HG02623 (cell line): Measurements from ENCODE around the gene TJAP1.

Source experiments
- ATAC-seq: cut with Tn5 transposase; IDR thresholded peaks from one replicate; pipeline ENCODE4 v1.9.1; 2021; ENCODE audit warnings: moderate library complexity; ENCODE audit not compliant: unreplicated experiment

Gene TJAP1

DNA sequence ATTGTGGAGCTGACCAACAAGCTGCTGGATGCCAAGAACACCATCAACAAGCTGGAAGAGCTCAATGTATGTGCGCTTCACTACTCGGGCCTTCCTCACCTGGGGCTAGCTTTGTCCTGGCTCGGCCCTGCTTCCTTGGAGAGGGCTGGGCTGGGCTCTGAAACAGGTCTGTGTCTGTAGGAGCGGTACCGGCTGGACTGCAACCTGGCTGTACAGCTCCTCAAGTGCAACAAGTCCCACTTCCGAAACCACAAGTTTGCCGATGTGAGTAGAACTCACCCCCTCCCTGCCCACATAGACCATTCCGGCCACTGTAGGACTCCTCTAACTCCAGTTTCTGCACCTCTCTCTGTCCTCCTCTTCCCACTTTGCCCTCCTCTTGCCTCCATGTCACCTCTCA lies 26.1 kb downstream of the TJAP1 start:
- no peak for ATAC-seq

GRCh38 chr6:43504756-43505593 lies 27.6 kb downstream of the TJAP1 start:
- no peak for ATAC-seq

DNA sequence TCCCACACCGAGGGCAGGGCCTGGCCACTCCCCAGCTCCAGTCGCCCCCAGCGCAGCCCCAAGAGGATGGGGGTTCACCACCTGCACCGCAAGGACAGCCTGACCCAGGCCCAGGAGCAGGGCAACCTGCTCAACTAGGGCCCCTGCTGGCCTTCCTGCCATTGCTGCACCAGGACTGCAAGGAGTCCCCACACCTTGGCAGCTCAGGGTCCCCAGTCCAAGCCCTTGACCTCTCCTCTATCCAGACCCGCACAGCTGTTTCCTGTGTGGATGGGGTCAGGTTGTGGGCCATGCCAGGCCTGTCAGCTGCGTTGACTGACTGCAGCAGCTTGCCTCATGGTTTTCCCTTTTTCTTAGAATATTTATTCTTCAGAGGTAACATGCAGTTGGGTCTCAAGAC lies 28.3 kb downstream of the TJAP1 start:
- ATAC-seq: no peak

- no peak for ATAC-seq
These were observed 28.8 kb downstream of the TJAP1 start for GRCh38 chr6:43506171-43506570.

GRCh38 chr6:43506667-43507471 lies 29.5 kb downstream of the TJAP1 start:
- no peak for ATAC-seq

GRCh38 chr6:43508481-43509141 lies 31.2 kb downstream of the TJAP1 start:
- ATAC-seq: no peak

- no peak for ATAC-seq
These were observed 32.0 kb downstream of the TJAP1 start for GRCh38 chr6:43509142-43509983.

DNA sequence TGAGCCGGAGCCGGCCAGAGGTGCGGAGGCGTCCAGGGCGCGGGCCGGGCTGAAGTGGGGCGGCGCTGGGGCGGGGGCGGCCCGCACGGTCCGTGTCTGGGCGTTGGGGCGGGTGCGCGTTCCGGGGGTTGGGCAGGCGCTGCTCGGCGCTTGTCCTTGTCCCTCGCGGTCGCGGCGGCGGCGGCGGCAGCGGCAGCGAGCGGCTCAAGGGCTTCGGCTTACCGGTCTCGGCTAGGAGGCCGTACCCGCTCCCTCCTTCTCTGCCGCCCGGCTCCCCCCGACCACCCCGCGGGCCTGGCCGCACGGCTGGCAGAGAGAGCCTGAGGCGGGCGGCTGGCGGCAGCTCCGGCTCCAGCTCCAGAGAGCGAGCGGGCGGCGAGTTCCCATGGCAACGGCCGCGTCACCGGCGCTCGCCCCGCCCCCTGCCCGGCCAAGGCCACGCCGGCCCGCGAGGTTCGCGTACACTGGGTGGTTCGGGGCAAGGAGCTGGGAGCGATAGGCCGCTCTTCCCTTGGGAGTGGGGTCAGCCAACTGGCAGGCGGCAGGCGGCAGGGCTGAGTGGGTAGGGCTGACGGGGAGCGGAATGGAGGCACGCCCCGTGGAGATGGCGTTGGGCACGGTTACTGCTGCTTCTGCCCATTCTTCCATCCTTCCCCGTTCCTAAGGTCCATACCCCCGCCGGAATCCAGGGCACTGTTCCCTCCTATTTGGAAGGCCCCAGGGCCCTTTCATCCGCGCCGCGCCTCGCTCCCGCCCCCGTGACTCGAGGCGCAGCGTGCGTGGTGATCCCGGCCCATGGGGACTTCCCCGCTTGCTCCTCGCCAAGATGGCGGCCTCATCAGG lies 32.8 kb downstream of the TJAP1 start, which contains the start of gene LRRC73:
Gene LRRC73 (minus strand): TSS at position 363 of the 843 bp plus-strand sequence. CDS start 561 bp downstream, outside the sequence.
- ATAC-seq: peak; percentile 57

DNA sequence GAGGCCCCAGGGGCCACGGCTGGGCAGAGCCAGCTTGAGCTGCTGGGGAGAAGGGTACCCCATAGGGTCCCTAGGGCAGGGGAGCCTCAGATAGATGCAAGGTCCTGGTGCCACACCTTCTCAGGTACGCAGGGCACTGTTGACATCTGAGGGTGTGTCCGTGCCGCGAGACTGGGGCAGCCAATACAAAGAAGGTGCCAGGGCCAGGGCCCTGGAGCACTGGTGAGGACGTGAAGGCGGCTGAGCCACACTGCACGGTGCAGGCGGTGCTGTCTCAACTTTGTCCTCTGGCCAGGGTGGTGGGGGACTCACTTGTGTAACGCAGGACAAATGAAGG lies 33.4 kb downstream of the TJAP1 start:
- ATAC-seq: no peak

GRCh38 chr6:43511824-43512415 lies 34.5 kb downstream of the TJAP1 start:
- ATAC-seq: no peak

DNA sequence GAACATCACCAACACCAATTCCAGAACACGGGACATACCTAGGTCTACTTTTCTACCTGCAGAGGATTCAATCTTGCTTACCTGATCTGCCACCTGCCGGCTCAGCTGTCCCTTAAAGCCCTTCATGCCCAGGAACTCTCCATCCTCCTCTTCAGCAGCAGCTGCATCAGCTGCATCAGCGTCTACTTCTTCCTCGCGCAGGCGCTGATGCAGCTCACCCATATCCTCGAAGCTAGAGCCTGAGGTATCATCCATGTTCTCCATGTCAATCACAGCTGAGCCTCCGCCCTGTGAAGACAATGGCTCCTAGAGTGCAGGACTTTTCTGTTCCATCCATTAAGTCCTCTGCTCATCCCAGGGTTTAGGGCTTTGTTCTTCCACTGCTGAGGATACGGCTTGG lies 38.4 kb downstream of the TJAP1 start:
- ATAC-seq: no peak

DNA sequence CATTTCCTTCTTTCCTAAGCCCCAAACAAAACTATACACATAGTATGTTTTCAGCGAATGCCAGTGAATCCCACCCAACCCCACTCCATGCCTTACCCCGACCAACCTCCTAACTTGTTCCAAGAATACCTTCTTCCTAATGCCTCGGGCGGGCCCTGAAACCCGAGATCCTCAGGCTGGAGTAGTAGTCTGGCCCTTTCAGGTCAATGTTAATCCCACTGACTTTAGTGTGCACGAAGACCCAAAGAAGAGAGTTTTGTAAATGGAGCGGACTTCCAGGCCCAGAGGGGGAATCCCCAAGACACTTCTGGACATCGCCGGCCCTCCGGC lies 39.0 kb downstream of the TJAP1 start:
- ATAC-seq: peak; percentile 2

DNA sequence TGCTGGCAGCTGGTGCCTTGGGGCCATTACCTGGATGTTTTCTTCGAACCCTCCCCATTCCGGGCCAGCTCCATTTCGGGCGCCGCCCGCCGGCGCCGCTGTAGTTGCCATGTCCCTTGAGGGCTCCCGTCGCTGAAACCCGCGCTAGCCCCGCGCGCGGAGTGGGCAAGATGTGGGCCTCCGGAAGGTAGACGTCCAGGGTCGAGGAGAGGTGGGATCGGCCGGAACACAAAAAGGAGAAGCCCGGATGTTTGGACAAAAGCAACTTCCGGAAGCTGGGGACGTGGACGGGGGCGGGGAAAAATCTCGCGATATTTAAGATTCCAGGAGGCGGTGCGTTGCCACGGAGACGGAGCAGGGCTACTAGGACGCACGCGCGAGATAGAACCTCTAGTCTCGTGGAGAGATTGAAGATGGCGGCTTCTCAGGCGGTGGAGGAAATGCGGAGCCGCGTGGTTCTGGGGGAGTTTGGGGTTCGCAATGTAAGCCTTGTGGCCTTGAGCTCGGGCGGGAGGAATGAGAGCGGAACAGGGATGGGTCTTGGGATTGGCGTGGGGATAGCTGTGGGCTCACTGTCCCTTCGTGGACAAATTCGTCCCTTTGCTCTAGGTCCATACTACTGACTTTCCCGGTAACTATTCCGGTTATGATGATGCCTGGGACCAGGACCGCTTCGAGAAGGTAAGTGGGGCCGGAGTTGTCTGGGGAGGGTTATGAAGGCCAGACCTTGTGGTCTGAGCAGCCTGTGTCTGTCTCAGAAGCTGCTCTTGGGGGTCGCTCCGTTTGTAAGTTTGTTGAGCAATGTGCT lies 39.5 kb downstream of the TJAP1 start, which contains the start of the genes POLR1C and YIPF3:
Gene POLR1C (plus strand): TSS at position 393 of the 808 bp plus-strand sequence. CDS start 21 bp downstream, at position 414.
Gene YIPF3 (minus strand): TSS at position 230 of the 808 bp plus-strand sequence. CDS start 119 bp downstream, at position 111.
- ATAC-seq: peak; percentile 84

DNA sequence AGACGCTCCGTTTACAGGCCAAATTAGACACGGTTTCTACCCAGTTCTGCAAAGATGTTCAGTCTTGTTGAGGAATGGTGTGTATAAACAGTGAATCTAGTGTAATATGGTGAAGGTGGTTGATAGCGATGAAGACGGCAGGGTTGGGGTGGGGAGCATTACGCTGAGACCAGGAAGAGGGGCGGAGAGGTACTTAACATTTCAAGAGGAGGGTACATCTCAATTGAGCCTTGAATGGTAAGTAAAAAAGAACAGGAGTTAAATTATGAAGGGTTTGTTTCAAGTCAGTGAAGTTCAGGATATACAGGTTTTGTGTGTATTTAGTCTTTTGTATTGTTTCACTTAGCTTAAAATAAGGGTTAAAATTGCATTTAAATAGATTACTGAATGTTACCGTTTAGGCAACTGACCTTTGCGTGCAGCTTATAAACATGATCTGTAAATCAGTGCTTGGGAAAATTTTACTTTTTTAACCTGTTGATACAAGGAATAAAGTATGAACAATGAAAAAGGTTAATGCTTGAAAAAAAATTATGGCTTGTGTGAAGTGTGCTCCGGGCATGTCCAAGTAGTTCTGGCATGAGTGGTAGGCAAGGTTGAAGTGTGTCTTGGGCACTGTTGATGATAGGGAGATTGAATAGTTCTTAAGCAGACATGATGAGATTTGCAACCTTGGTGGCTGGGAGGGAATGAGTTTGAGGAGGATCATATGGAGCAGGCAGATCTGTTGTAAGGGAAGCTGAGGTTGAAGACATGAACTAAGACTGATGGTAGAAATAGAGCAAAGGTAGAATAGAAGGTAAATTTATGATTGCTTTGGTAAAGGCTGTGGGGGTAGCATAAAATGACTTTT lies 40.4 kb downstream of the TJAP1 start:
- no peak for ATAC-seq

DNA sequence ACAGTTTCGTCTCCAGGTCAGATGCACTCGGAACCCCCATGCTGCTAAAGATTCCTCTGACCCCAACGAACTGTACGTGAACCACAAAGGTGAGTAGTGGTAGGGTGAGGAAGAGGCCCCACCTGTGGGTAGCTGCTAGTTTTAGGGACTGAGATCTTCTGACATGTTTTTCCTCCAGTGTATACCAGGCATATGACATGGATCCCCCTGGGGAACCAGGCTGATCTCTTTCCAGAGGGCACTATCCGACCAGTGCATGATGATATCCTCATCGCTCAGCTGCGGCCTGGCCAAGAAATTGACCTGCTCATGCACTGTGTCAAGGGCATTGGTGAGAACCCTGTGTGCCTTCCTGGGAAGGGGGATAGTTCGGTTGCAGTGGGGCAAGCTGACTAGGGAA lies 42.7 kb downstream of the TJAP1 start:
- ATAC-seq: no peak

DNA sequence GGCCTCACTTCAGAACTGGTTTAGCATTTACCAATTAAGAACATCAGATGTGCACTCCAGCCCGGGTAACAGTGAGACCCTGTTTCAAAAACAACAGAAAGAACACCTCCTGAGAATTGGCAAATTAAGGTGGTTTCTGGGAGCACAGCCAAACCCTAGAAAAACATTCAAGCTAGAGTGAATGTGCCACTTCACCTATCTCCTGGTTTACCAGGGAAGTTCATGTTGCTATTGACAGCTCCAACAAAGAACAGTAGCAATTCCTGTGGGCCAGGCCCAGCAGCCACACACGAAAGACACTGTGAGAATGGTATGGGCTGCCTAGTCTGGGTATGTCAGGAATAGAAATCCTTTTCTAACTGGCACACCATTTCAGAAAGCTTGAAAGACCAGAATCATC lies 44.5 kb downstream of the TJAP1 start:
- ATAC-seq: no peak

DNA sequence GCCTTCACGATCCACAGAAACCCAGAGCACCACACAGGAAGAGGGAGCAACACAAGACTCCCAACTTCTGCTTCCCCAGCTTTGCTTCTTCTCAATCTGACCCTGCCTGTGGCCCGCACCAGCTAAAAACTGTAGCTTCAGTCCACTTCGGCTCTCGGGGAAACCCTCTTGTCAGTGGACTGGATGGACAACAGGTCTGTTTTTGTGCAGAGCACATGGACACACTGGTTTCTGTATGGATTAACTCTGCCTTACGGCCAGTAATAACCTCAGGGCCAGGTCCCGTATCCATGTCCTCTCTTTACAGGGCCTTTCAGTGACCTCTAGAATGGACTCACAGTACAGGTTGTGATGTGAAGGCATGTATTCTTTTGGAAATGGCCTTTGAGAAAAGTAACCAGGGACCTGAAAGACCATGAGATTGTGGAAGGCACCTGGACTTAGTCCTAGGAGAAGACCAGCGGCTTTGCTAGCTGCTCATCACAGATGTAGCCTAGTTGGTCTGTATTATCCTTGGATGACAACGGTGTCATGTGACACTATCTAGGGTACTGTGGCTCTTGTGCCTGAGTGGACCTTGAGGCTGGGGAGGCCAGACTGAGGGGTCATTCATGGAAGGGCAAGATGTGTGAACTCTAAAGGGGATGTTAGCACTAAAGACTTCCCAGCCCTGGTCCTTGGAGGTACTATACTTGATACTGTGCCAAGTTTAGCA lies 45.3 kb downstream of the TJAP1 start:
- no peak for ATAC-seq
